Activated T-helper 2 cell treated with anti-CD3 and anti-CD28 coated beads, Interferon-gamma antibody, Interleukin-2, Interleukin-4, amounts not matched to agents 10 μg/mL and 5 μg/mL and 100 μg/mL, durations not matched to agents 14 hours and 24 hours and 36 hours (primary cell): Measurements from ENCODE around the gene ASIC2. TPM values are rescaled to one million over a fixed set of nuclear protein-coding genes. Genes with fewer than 3 reads are reported as not detected.

ENCODE experiments used
- DNase-seq: peaks from one replicate; pipeline ENCODE4 v3.0.0; 2021; ENCODE audit warnings: low spot score
- H3K27ac Mint-ChIP-seq: one replicate; pipeline ENCODE4 v1.8.0; 2021; ENCODE audit warnings: mixed read lengths
- H3K27me3 Mint-ChIP-seq: one replicate; pipeline ENCODE4 v1.8.0; 2021; ENCODE audit warnings: low read depth, mixed read lengths
- H3K36me3 Mint-ChIP-seq: one replicate; pipeline ENCODE4 v1.8.0; 2021; ENCODE audit warnings: low read depth, mixed read lengths
- H3K4me1 Mint-ChIP-seq: one replicate; pipeline ENCODE4 v1.8.0; 2021; ENCODE audit warnings: low read depth, mixed read lengths
- H3K4me3 Mint-ChIP-seq: one replicate; pipeline ENCODE4 v1.8.0; 2021; ENCODE audit warnings: low read depth, mild to moderate bottlenecking, moderate library complexity, mixed read lengths
- H3K9me3 Mint-ChIP-seq: one replicate; pipeline ENCODE4 v1.8.0; 2021; ENCODE audit warnings: mixed read lengths
- intact Hi-C: fragments of 100-400 bp; cut with micrococcal nuclease; formaldehyde crosslinking; loops from one replicate; pipeline ENCODE4 v1.15.1; 2023
- total RNA-seq: library from RNA; stranded (reverse); gene quantifications from 2 replicates; pipeline ENCODE4 v1.2.3, GENCODE V29; 2022

Gene ASIC2
- total RNA-seq, 1 donor from 2014 or later, result not detected

GRCh38 chr17:33121756-33122155 lies 171.3 kb downstream of the ASIC2 start:
- H3K27ac Mint-ChIP-seq, result no peak overlapping the region
- no peak overlapping the region for H3K4me3 Mint-ChIP-seq
- intact Hi-C loops, result no loop called here
- H3K27me3 Mint-ChIP-seq, result no peaks in the 10 kb centered on the region
- no peak for DNase-seq
- H3K4me1 Mint-ChIP-seq, result no peaks in the 10 kb centered on the region
- H3K36me3 Mint-ChIP-seq, result no peaks in the 10 kb centered on the region
- no peaks in the 10 kb centered on the region for H3K9me3 Mint-ChIP-seq

GRCh38 chr17:33121272-33121671 lies 171.8 kb downstream of the ASIC2 start:
- Mint-ChIP-seq H3K9me3 (no peaks in the 10 kb centered on the region), H3K4me1 (no peaks in the 10 kb centered on the region), H3K4me3 (no peak overlapping the region), H3K27me3 (no peaks in the 10 kb centered on the region), H3K36me3 (no peaks in the 10 kb centered on the region), H3K27ac (no peak overlapping the region)
- no peak for DNase-seq
- intact Hi-C loops, result no loop called here

GRCh38 chr17:33120103-33120502 lies 173.0 kb downstream of the ASIC2 start:
- Mint-ChIP-seq H3K27ac (no peak overlapping the region), H3K9me3 (no peaks in the 10 kb centered on the region), H3K4me1 (no peaks in the 10 kb centered on the region), H3K36me3 (no peaks in the 10 kb centered on the region), H3K27me3 (no peaks in the 10 kb centered on the region), H3K4me3 (no peak overlapping the region)
- DNase-seq, result no peak
- intact Hi-C loops, result no loop called here

GRCh38 chr17:33118391-33119075 lies 174.6 kb downstream of the ASIC2 start:
- DNase-seq, result no peak
- no peaks in the 10 kb centered on the region for H3K27me3 Mint-ChIP-seq
- H3K9me3 Mint-ChIP-seq, result no peaks in the 10 kb centered on the region
- no peak overlapping the region for H3K27ac Mint-ChIP-seq
- H3K4me1 Mint-ChIP-seq, result no peaks in the 10 kb centered on the region
- intact Hi-C loops, result loop anchor here (10.0 kb wide), 1 partner anchor 64 kb away; no protein-coding TSS in a partner anchor
- H3K36me3 Mint-ChIP-seq, result no peaks in the 10 kb centered on the region
- no peak overlapping the region for H3K4me3 Mint-ChIP-seq

GRCh38 chr17:33116021-33116551 lies 177.0 kb downstream of the ASIC2 start:
- H3K4me3 Mint-ChIP-seq, result no peak overlapping the region
- no peaks in the 10 kb centered on the region for H3K4me1 Mint-ChIP-seq
- intact Hi-C loops, result loop anchor here (10.0 kb wide), 1 partner anchor 61 kb away; no protein-coding TSS in a partner anchor
- no peak overlapping the region for H3K27ac Mint-ChIP-seq
- DNase-seq, result no peak
- H3K9me3 Mint-ChIP-seq, result no peaks in the 10 kb centered on the region
- no peaks in the 10 kb centered on the region for H3K36me3 Mint-ChIP-seq
- no peaks in the 10 kb centered on the region for H3K27me3 Mint-ChIP-seq

GRCh38 chr17:33115366-33115765 lies 177.7 kb downstream of the ASIC2 start:
- no peaks in the 10 kb centered on the region for H3K9me3 Mint-ChIP-seq
- DNase-seq, result no peak
- no peaks in the 10 kb centered on the region for H3K36me3 Mint-ChIP-seq
- H3K27me3 Mint-ChIP-seq, result no peaks in the 10 kb centered on the region
- no peaks in the 10 kb centered on the region for H3K4me1 Mint-ChIP-seq
- no peak overlapping the region for H3K27ac Mint-ChIP-seq
- intact Hi-C loops, result loop anchor here (10.0 kb wide), 1 partner anchor 61 kb away; no protein-coding TSS in a partner anchor
- H3K4me3 Mint-ChIP-seq, result no peak overlapping the region

GRCh38 chr17:33113991-33114370 lies 179.1 kb downstream of the ASIC2 start:
- intact Hi-C loops, result loop anchor here (10.0 kb wide), 1 partner anchor 59 kb away; no protein-coding TSS in a partner anchor
- H3K4me3 Mint-ChIP-seq, result no peak overlapping the region
- no peaks in the 10 kb centered on the region for H3K9me3 Mint-ChIP-seq
- H3K4me1 Mint-ChIP-seq, result no peaks in the 10 kb centered on the region
- no peak for DNase-seq
- no peaks in the 10 kb centered on the region for H3K27me3 Mint-ChIP-seq
- H3K27ac Mint-ChIP-seq, result no peak overlapping the region
- no peaks in the 10 kb centered on the region for H3K36me3 Mint-ChIP-seq

GRCh38 chr17:33113276-33113990 lies 179.7 kb downstream of the ASIC2 start:
- H3K27ac Mint-ChIP-seq, result no peak overlapping the region
- intact Hi-C loops, result loop anchor here (10.0 kb wide), 1 partner anchor 59 kb away; no protein-coding TSS in a partner anchor

GRCh38 chr17:33112763-33113162 lies 180.3 kb downstream of the ASIC2 start:
- no peaks in the 10 kb centered on the region for H3K9me3 Mint-ChIP-seq
- intact Hi-C loops, result loop anchor here (10.0 kb wide), 1 partner anchor 58 kb away; no protein-coding TSS in a partner anchor
- H3K27ac Mint-ChIP-seq, result no peak overlapping the region
- H3K4me3 Mint-ChIP-seq, result no peak overlapping the region
- no peaks in the 10 kb centered on the region for H3K36me3 Mint-ChIP-seq
- DNase-seq, result no peak
- no peaks in the 10 kb centered on the region for H3K27me3 Mint-ChIP-seq
- no peaks in the 10 kb centered on the region for H3K4me1 Mint-ChIP-seq

More at GRCh38 chr17:33113276-33113990, 179.7 kb downstream of the ASIC2 start:
- Mint-ChIP-seq H3K36me3 (no peaks in the 10 kb centered on the region), H3K27me3 (no peaks in the 10 kb centered on the region), H3K4me3 (no peak overlapping the region), H3K9me3 (no peaks in the 10 kb centered on the region), H3K4me1 (no peaks in the 10 kb centered on the region)
- no peak for DNase-seq

GRCh38 chr17:33109336-33110072 lies 183.6 kb downstream of the ASIC2 start:
- Mint-ChIP-seq H3K9me3 (no peaks in the 10 kb centered on the region), H3K4me3 (no peak overlapping the region), H3K4me1 (no peaks in the 10 kb centered on the region), H3K27me3 (no peaks in the 10 kb centered on the region), H3K27ac (no peak overlapping the region), H3K36me3 (no peaks in the 10 kb centered on the region)
- DNase-seq, result no peak
- intact Hi-C loops, result loop anchor here (10.0 kb wide), 1 partner anchor 55 kb away; no protein-coding TSS in a partner anchor

GRCh38 chr17:33106525-33107165 lies 186.4 kb downstream of the ASIC2 start:
- intact Hi-C loops, result no loop called here

GRCh38 chr17:33105911-33106310 lies 187.2 kb downstream of the ASIC2 start:
- no peaks in the 10 kb centered on the region for H3K4me1 Mint-ChIP-seq
- no peak overlapping the region for H3K27ac Mint-ChIP-seq
- no peaks in the 10 kb centered on the region for H3K36me3 Mint-ChIP-seq
- H3K4me3 Mint-ChIP-seq, result no peak overlapping the region
- intact Hi-C loops, result no loop called here
- no peak for DNase-seq
- no peaks in the 10 kb centered on the region for H3K9me3 Mint-ChIP-seq
- H3K27me3 Mint-ChIP-seq, result peaks cover 2% of the 10 kb centered on the region

More at GRCh38 chr17:33106525-33107165, 186.4 kb downstream of the ASIC2 start:
- Mint-ChIP-seq H3K36me3 (no peaks in the 10 kb centered on the region), H3K27me3 (peaks cover 2% of the 10 kb centered on the region), H3K27ac (no peak overlapping the region), H3K4me3 (no peak overlapping the region), H3K9me3 (no peaks in the 10 kb centered on the region), H3K4me1 (no peaks in the 10 kb centered on the region)
- no peak for DNase-seq
